KMS-11 (cell line): Measurements from ENCODE around the gene ARFGAP1.

Experiments used
- H2AFZ ChIP-seq: fragments of 200-600 bp; sonication (generic); 2 replicates; pipeline ENCODE4 v1.6.1; 2016; ENCODE audit warnings: antibody characterized with exemption, mixed run types, low read depth
- H3K27ac ChIP-seq: fragments of 200-600 bp; sonication (generic); 2 replicates; pipeline ENCODE4 v1.6.1; 2016; ENCODE audit warnings: mild to moderate bottlenecking, mixed run types
- H3K27me3 ChIP-seq: fragments of 200-600 bp; sonication (generic); 2 replicates; pipeline ENCODE4 v1.6.1; 2017; ENCODE audit warnings: mild to moderate bottlenecking, low read depth, mixed run types, moderate library complexity; ENCODE audit not compliant: insufficient read depth
- H3K36me3 ChIP-seq: fragments of 200-600 bp; sonication (generic); 2 replicates; pipeline ENCODE4 v1.6.1; 2017; ENCODE audit warnings: mild to moderate bottlenecking, mixed run types; ENCODE audit not compliant: insufficient read depth
- H3K4me1 ChIP-seq: fragments of 200-600 bp; sonication (generic); 2 replicates; pipeline ENCODE4 v1.6.1; 2016; ENCODE audit warnings: mild to moderate bottlenecking, low read depth, mixed run types; ENCODE audit not compliant: poor library complexity, severe bottlenecking
- H3K4me2 ChIP-seq: fragments of 200-600 bp; sonication (generic); 2 replicates; pipeline ENCODE4 v1.7.0; 2016; ENCODE audit warnings: mild to moderate bottlenecking, mixed run types
- H3K4me3 ChIP-seq: fragments of 200-600 bp; sonication (generic); IDR thresholded peaks from 2 replicates; pipeline ENCODE4 v1.6.1; 2017; ENCODE audit warnings: low read depth, low read length, mixed read lengths; ENCODE audit not compliant: insufficient read depth
- H3K79me2 ChIP-seq: fragments of 200-600 bp; sonication (generic); 2 replicates; pipeline ENCODE4 v1.6.1; 2016; ENCODE audit warnings: low read depth, mixed run types; ENCODE audit not compliant: insufficient read depth
- H3K9ac ChIP-seq: fragments of 200-600 bp; sonication (generic); 2 replicates; pipeline ENCODE4 v1.6.1; 2016; ENCODE audit warnings: mild to moderate bottlenecking, mixed run types
- H4K20me1 ChIP-seq: fragments of 200-600 bp; sonication (generic); 2 replicates; pipeline ENCODE4 v1.6.1; 2016; ENCODE audit warnings: mild to moderate bottlenecking, mixed run types; ENCODE audit not compliant: insufficient read depth
- CTCF ChIP-seq: fragments of 200-600 bp; sonication (generic); conservative IDR thresholded peaks from 2 replicates; pipeline ENCODE4 v1.6.1; 2017; ENCODE audit warnings: low read depth, mild to moderate bottlenecking, antibody characterized with exemption, low read length, moderate library complexity, mixed read lengths

The ARFGAP1 gene

GRCh38 chr20:63321148-63321831 is 48.7 kb downstream of the ARFGAP1 start:
- TF ChIP-seq CTCF, result no peak
- no peak overlapping the region for H3K27ac ChIP-seq
- no peak overlapping the region for H2AFZ ChIP-seq
- no peak overlapping the region for H3K4me2 ChIP-seq
- H4K20me1 ChIP-seq, result no peaks in the 10 kb centered on the region
- peaks cover 88% of the 10 kb centered on the region for H3K27me3 ChIP-seq
- no peaks in the 10 kb centered on the region for H3K79me2 ChIP-seq
- H3K36me3 ChIP-seq, result no peaks in the 10 kb centered on the region
- no peaks in the 10 kb centered on the region for H3K4me1 ChIP-seq
- no peak overlapping the region for H3K9ac ChIP-seq
- no peak overlapping the region for H3K4me3 ChIP-seq

- no peaks in the 10 kb centered on the region for H3K36me3 ChIP-seq
- no peak overlapping the region for H3K27ac ChIP-seq
- H3K9ac ChIP-seq, result no peak overlapping the region
- H3K4me3 ChIP-seq, result no peak overlapping the region
- no peak overlapping the region for H3K4me2 ChIP-seq
- peaks cover 83% of the 10 kb centered on the region for H3K27me3 ChIP-seq
- no peak overlapping the region for H2AFZ ChIP-seq
- peaks cover 3% of the 10 kb centered on the region for H3K4me1 ChIP-seq
- no peaks in the 10 kb centered on the region for H4K20me1 ChIP-seq
- no peak for TF ChIP-seq CTCF
- no peaks in the 10 kb centered on the region for H3K79me2 ChIP-seq
Measured at GRCh38 chr20:63322146-63322932, 49.7 kb downstream of the ARFGAP1 start.

- peaks cover 3% of the 10 kb centered on the region for H3K4me1 ChIP-seq
- no peak overlapping the region for H3K4me2 ChIP-seq
- peaks cover 83% of the 10 kb centered on the region for H3K27me3 ChIP-seq
- no peak for TF ChIP-seq CTCF
- H3K36me3 ChIP-seq, result no peaks in the 10 kb centered on the region
- no peak overlapping the region for H3K27ac ChIP-seq
- H3K9ac ChIP-seq, result no peak overlapping the region
- no peaks in the 10 kb centered on the region for H3K79me2 ChIP-seq
- no peaks in the 10 kb centered on the region for H4K20me1 ChIP-seq
- H3K4me3 ChIP-seq, result no peak overlapping the region
- H2AFZ ChIP-seq, result no peak overlapping the region
Measured at GRCh38 chr20:63322933-63323273, 50.3 kb downstream of the ARFGAP1 start.

- Histone ChIP-seq H3K4me3 (no peak overlapping the region), H2AFZ (no peak overlapping the region), H4K20me1 (no peaks in the 10 kb centered on the region), H3K4me1 (peaks cover 3% of the 10 kb centered on the region), H3K4me2 (no peak overlapping the region), H3K9ac (no peak overlapping the region), H3K36me3 (no peaks in the 10 kb centered on the region), H3K79me2 (no peaks in the 10 kb centered on the region), H3K27me3 (peaks cover 83% of the 10 kb centered on the region), H3K27ac (no peak overlapping the region)
- no peak for TF ChIP-seq CTCF
Measured at GRCh38 chr20:63323357-63323981, 50.9 kb downstream of the ARFGAP1 start.
